CD4-positive, alpha-beta T cell (primary cell): Measurements from ENCODE around the gene HADHB. TPM values are rescaled to one million over a fixed set of nuclear protein-coding genes. Genes with fewer than 3 reads are reported as not detected.

Experiments
- ATAC-seq: fragments of 200-7000 bp; cut with Tn5 transposase; one replicate; pipeline ENCODE4 v1.10.0; 2022; ENCODE audit warnings: mild to moderate bottlenecking; ENCODE audit not compliant: poor library complexity
- CTCF ChIA-PET: fragments of 350-600 bp; sonication (Branson Sonifier 250); formaldehyde crosslinking; loops from one replicate; lab custom pipeline; 2021; ENCODE audit warnings: antibody characterized with exemption, inconsistent platforms; lab: Charles Lee
- POLR2A ChIA-PET: fragments of 350-600 bp; sonication (Branson Sonifier 250); formaldehyde crosslinking; loops from one replicate; lab custom pipeline; 2021; ENCODE audit warnings: antibody characterized with exemption, inconsistent platforms; lab: Charles Lee
- DNase-seq, 14 experiments: peaks; one replicate each; pipeline ENCODE4 v3.0.0-alpha.2; 2013 to 2020; ENCODE audit warnings: mixed read lengths in 2 of 14
- H3K27ac ChIP-seq, 2 donors: one replicate each; pipeline versions ENCODE4 v1.5.1 to v1.7.0; 2013; ENCODE audit warnings: low read length in 2 of 2, low read depth in 1 of 2, mild to moderate bottlenecking in 1 of 2
- H3K27me3 ChIP-seq, 2 experiments: 1 replicate in 1 of 2; 2 replicates in 1 of 2; pipeline versions ENCODE4 v1.6.1 to v1.7.0; 2013; ENCODE audit warnings: low read length in 2 of 2, control low read depth in 1 of 2, mild to moderate bottlenecking in 1 of 2, moderate library complexity in 1 of 2; ENCODE audit not compliant: insufficient read depth in 2 of 2, control insufficient read depth in 1 of 2
- H3K36me3 ChIP-seq: one replicate; pipeline ENCODE4 v1.6.1; 2013; ENCODE audit warnings: low read length, control low read depth; ENCODE audit not compliant: insufficient read depth
- H3K4me1 ChIP-seq: one replicate; pipeline ENCODE4 v1.6.1; 2013; ENCODE audit warnings: low read length, control low read depth; ENCODE audit not compliant: insufficient read depth
- H3K4me3 ChIP-seq: one replicate; pipeline ENCODE4 v1.5.1; 2013; ENCODE audit warnings: mild to moderate bottlenecking, low read length, moderate library complexity
- H3K9me3 ChIP-seq, 2 experiments: 1 replicate in 1 of 2; 2 replicates in 1 of 2; pipeline versions ENCODE4 v1.6.1 to v1.7.0; 2013; ENCODE audit warnings: low read length in 2 of 2, mild to moderate bottlenecking in 2 of 2, control low read depth in 1 of 2, moderate library complexity in 1 of 2; ENCODE audit not compliant: control insufficient read depth in 1 of 2, insufficient read depth in 1 of 2
- H3K27ac Mint-ChIP-seq: one replicate; pipeline ENCODE4 v1.8.0; 2020; ENCODE audit warnings: mixed read lengths
- H3K27me3 Mint-ChIP-seq: one replicate; pipeline ENCODE4 v1.8.0; 2021; ENCODE audit warnings: mixed read lengths
- H3K36me3 Mint-ChIP-seq: one replicate; pipeline ENCODE4 v1.8.0; 2021; ENCODE audit warnings: low read depth, mixed read lengths
- H3K4me1 Mint-ChIP-seq: one replicate; pipeline ENCODE4 v1.8.0; 2021; ENCODE audit warnings: low read depth, mixed read lengths
- H3K4me3 Mint-ChIP-seq: one replicate; pipeline ENCODE4 v1.8.0; 2020; ENCODE audit warnings: mild to moderate bottlenecking, mixed read lengths
- H3K9me3 Mint-ChIP-seq: one replicate; pipeline ENCODE4 v1.8.0; 2020; ENCODE audit warnings: mixed read lengths
- CTCF ChIP-seq: fragments of 200-600 bp; IDR thresholded peaks from one replicate; pipeline ENCODE4 v1.8.0; 2022; ENCODE audit warnings: antibody characterized with exemption, mild to moderate bottlenecking
- intact Hi-C, 2 experiments: fragments of 100-400 bp; cut with DNase I in 1 of 2; cut with micrococcal nuclease in 1 of 2; formaldehyde crosslinking; loops; one replicate each; pipeline versions ENCODE4 v1.15.1 to v1.9.0; 2023 to 2025; cut with DNase I, micrococcal nuclease
- total RNA-seq, 174 experiments: library from RNA in 2 of 174; stranded (reverse) in 2 of 174; gene quantifications; one replicate each; pipeline ENCODE4 v1.2.3 and lab custom pipeline; 2021 to 2026

The HADHB gene
- total RNA-seq, 2 experiments from 2014 or later, result 25.2 to 30.3 TPM

GRCh38 chr2:26203906-26204305 lies 40.8 kb upstream of the HADHB start:
- H3K4me3 Mint-ChIP-seq, result no peak overlapping the region
- ChIA-PET POLR2A (no interaction called here), CTCF (no interaction called here)
- DNase-seq, result no peak
- peaks cover 83% of the 10 kb centered on the region for H3K36me3 ChIP-seq
- no peak overlapping the region for H3K27ac ChIP-seq
- ATAC-seq, result no peak
- H3K27me3 ChIP-seq, result no peaks in the 10 kb centered on the region
- no peaks in the 10 kb centered on the region for H3K4me1 Mint-ChIP-seq
- peaks cover 90% of the 10 kb centered on the region for H3K36me3 Mint-ChIP-seq
- H3K9me3 Mint-ChIP-seq, result no peaks in the 10 kb centered on the region
- intact Hi-C loops, result no loop called here
- H3K27me3 Mint-ChIP-seq, result no peaks in the 10 kb centered on the region
- no peak for TF ChIP-seq CTCF
- no peaks in the 10 kb centered on the region for H3K9me3 ChIP-seq
- no peak overlapping the region for H3K4me3 ChIP-seq
- H3K4me1 ChIP-seq, result no peaks in the 10 kb centered on the region
- no peak overlapping the region for H3K27ac Mint-ChIP-seq

GRCh38 chr2:26212011-26212410 lies 32.7 kb upstream of the HADHB start:
- Mint-ChIP-seq H3K36me3 (peaks cover 95% of the 10 kb centered on the region), H3K27ac (no peak overlapping the region), H3K9me3 (no peaks in the 10 kb centered on the region), H3K4me3 (no peak overlapping the region), H3K4me1 (no peaks in the 10 kb centered on the region), H3K27me3 (no peaks in the 10 kb centered on the region)
- no peak for TF ChIP-seq CTCF
- no peak for ATAC-seq
- no peaks in the 10 kb centered on the region for H3K27me3 ChIP-seq
- ChIA-PET CTCF (no interaction called here), POLR2A (no interaction called here)
- H3K4me3 ChIP-seq, result no peak overlapping the region
- H3K27ac ChIP-seq, result no peak overlapping the region
- no peaks in the 10 kb centered on the region for H3K9me3 ChIP-seq
- DNase-seq, result no peak
- H3K36me3 ChIP-seq, result peaks cover 88% of the 10 kb centered on the region
- intact Hi-C loops, result no loop called here
- no peaks in the 10 kb centered on the region for H3K4me1 ChIP-seq

GRCh38 chr2:26214759-26215158 lies 30.0 kb upstream of the HADHB start:
- H3K36me3 Mint-ChIP-seq, result peaks cover 88% of the 10 kb centered on the region
- ChIA-PET POLR2A (no interaction called here), CTCF (no interaction called here)
- H3K27ac ChIP-seq, result no peak overlapping the region
- no peak for TF ChIP-seq CTCF
- no peak overlapping the region for H3K4me3 Mint-ChIP-seq
- no peaks in the 10 kb centered on the region for H3K27me3 ChIP-seq
- no peaks in the 10 kb centered on the region for H3K27me3 Mint-ChIP-seq
- intact Hi-C loops, result no loop called here
- H3K4me3 ChIP-seq, result no peak overlapping the region
- H3K4me1 ChIP-seq, result no peaks in the 10 kb centered on the region
- H3K4me1 Mint-ChIP-seq, result no peaks in the 10 kb centered on the region
- no peak overlapping the region for H3K27ac Mint-ChIP-seq
- peaks cover 70% of the 10 kb centered on the region for H3K36me3 ChIP-seq
- no peaks in the 10 kb centered on the region for H3K9me3 ChIP-seq
- no peak for DNase-seq
- ATAC-seq, result no peak
- no peaks in the 10 kb centered on the region for H3K9me3 Mint-ChIP-seq
